Activated B cell treated with CpG ODN at 0.5 μM for 24 hours (primary cell): ENCODE data around the gene NUCKS1. TPM values are rescaled to one million over a fixed set of nuclear protein-coding genes. Genes with fewer than 3 reads are reported as not detected.

Source experiments
- ATAC-seq: fragments of 200-7000 bp; cut with Tn5 transposase; one replicate; pipeline ENCODE4 v1.10.0; 2021; ENCODE audit warnings: low read depth, mild to moderate bottlenecking, moderate library complexity
- CTCF ChIA-PET: fragments of 350-600 bp; sonication (Branson Sonifier 250); formaldehyde crosslinking; loops from one replicate; lab custom pipeline; 2021; ENCODE audit warnings: antibody characterized with exemption; lab: Charles Lee
- POLR2A ChIA-PET: fragments of 350-600 bp; sonication (Branson Sonifier 250); formaldehyde crosslinking; loops from one replicate; lab custom pipeline; 2021; ENCODE audit warnings: antibody characterized with exemption; lab: Charles Lee
- DNase-seq: peaks from one replicate; pipeline ENCODE4 v3.0.0; 2022
- H3K27ac Mint-ChIP-seq: one replicate; pipeline ENCODE4 v1.8.0; 2020; ENCODE audit warnings: mixed read lengths
- H3K27me3 Mint-ChIP-seq: one replicate; pipeline ENCODE4 v1.8.0; 2021; ENCODE audit warnings: mixed read lengths
- H3K36me3 Mint-ChIP-seq: one replicate; pipeline ENCODE4 v1.8.0; 2021; ENCODE audit warnings: low read depth, mixed read lengths
- H3K4me1 Mint-ChIP-seq: one replicate; pipeline ENCODE4 v1.8.0; 2021; ENCODE audit warnings: mixed read lengths
- H3K4me3 Mint-ChIP-seq: one replicate; pipeline ENCODE4 v1.8.0; 2020; ENCODE audit warnings: mild to moderate bottlenecking, mixed read lengths
- H3K9me3 Mint-ChIP-seq: one replicate; pipeline ENCODE4 v1.8.0; 2020; ENCODE audit warnings: mixed read lengths
- intact Hi-C: fragments of 100-400 bp; cut with micrococcal nuclease; formaldehyde crosslinking; loops from one replicate; pipeline ENCODE4 v1.15.1; 2024
- total RNA-seq: library from RNA; stranded (reverse); gene quantifications from 2 replicates; pipeline ENCODE4 v1.2.3, GENCODE V29; 2022
- TF ChIP-seq, protein P1 (sequence below): fragments of 200-600 bp; IDR thresholded peaks from one replicate; pipeline ENCODE4 v1.8.0; 2022; ENCODE audit warnings: antibody characterized with exemption, mild to moderate bottlenecking

NUCKS1 gene
- total RNA-seq, 1 donor from 2014 or later: 113 TPM

DNA sequence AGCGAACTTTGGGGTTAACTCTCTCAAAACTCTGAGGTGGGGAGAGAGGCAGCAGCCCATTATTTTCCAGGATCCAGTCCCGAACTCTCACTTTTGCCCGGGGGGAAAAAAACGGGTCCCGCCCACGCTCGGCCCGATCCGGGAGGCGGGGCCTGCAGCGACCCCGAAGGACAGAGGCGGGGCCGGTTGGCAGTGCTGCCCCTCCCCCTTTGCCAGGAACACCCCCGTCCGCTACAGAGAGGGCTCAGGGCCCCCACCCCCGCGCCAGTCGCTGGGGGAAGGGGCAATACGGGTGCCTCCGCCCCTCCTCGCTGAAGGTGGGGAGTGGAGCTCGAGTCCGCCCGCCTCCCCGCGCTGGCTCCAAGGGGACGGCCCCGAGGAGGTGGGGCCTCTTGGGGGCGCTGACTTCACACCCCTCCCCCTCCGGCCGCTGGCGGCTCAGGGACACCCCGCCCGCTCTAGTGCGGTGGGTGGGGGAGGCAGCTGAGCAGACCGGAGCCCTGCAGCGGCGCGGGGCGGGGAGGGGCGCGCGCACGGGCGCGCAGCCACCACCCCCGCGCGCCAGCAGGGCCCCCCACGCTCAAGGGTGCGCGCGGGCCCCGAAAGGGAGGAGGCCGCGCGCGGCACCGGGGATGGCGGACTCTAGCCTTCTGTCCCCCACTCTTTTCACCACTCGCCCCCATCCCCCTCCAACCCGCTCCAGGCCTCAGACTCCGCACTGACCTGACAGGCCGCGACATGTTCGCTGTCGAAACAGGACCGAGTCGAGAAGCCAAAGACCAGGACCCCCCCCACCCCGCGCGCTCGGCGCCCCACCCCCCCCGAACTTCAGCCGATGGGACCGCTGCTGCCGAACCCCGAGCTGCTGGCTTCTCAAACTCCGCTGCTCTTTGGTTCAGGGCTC, 496 bp downstream of the NUCKS1 start:
- intact Hi-C loops: loop anchor here (1.0 to 10.0 kb wide), 10 partner anchors 26 to 1237 kb away; partner anchors contain the start of genes DSTYK, ELK4, PM20D1 and RAB29
- peak; percentile 80 for ATAC-seq
- Mint-ChIP-seq H3K4me1 (peaks cover 47% of the 10 kb centered on the region), H3K27ac (peak overlapping the region; percentile 98), H3K9me3 (no peaks in the 10 kb centered on the region), H3K4me3 (peak overlapping the region; percentile 96), H3K36me3 (peaks cover 36% of the 10 kb centered on the region), H3K27me3 (no peaks in the 10 kb centered on the region)
- ChIA-PET CTCF (interaction anchor here (1.2 to 1.6 kb wide), 3 partner anchors 10 to 38 kb away, joined by 4 to 5 read pairs (median 4); partner anchors contain the start of gene RAB29), POLR2A (interaction anchor here (0.6 to 4.7 kb wide), 24 partner anchors 10 to 923 kb away, joined by 3 to 162 read pairs (median 6); partner anchors contain the start of genes ELK4, PM20D1 and RAB29)
- TF ChIP-seq, protein P1, sequence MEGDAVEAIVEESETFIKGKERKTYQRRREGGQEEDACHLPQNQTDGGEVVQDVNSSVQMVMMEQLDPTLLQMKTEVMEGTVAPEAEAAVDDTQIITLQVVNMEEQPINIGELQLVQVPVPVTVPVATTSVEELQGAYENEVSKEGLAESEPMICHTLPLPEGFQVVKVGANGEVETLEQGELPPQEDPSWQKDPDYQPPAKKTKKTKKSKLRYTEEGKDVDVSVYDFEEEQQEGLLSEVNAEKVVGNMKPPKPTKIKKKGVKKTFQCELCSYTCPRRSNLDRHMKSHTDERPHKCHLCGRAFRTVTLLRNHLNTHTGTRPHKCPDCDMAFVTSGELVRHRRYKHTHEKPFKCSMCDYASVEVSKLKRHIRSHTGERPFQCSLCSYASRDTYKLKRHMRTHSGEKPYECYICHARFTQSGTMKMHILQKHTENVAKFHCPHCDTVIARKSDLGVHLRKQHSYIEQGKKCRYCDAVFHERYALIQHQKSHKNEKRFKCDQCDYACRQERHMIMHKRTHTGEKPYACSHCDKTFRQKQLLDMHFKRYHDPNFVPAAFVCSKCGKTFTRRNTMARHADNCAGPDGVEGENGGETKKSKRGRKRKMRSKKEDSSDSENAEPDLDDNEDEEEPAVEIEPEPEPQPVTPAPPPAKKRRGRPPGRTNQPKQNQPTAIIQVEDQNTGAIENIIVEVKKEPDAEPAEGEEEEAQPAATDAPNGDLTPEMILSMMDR: no peak
- DNase-seq: peak; percentile 93

DNA sequence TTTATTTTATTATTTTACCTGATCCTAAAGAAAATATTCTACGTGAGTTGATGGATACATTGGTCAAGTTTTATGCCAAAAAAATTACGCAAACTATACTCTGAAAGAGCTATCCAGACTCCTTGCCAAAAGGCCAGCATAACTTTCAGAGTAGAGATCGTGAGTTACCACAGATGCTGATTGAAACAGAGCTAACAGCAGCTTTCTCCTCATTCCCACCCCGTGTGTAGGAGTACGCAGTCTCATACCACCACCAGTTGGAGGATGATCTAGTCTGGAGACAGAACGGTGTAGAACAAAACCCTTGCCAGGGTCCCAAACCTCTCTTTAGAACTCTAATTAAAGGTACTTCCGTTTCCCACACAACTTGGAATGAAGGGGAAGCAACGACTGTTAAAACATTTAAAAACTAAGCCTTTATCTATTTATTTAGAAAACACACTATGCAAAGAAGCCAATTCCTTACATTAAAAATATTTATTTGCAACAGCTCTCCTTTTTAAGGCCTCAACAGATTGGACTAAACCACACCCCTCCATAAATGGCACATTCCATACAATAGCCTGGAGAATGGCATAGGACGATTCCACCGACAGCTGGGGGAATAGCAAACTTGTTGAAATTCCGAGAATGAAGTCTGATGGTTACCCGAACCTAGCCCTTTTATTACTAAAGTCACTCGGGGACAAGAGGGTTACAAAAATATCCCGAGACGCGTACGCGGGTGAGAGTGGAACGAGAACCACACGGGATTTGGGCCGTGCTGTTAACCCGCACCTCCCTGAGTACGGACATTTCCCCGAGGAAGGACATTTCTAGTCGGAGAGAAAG, 1.4 kb downstream of the NUCKS1 start:
- Mint-ChIP-seq H3K9me3 (no peaks in the 10 kb centered on the region), H3K27me3 (no peaks in the 10 kb centered on the region), H3K27ac (peak overlapping the region; percentile 91), H3K4me1 (peaks cover 53% of the 10 kb centered on the region), H3K4me3 (peak overlapping the region; percentile 96), H3K36me3 (peaks cover 36% of the 10 kb centered on the region)
- ATAC-seq (peak; percentile 4), DNase-seq (no peak)
- intact Hi-C loops: loop anchor here (1.0 to 10.0 kb wide), 8 partner anchors 36 to 1236 kb away; partner anchors contain the start of genes DSTYK, ELK4, PM20D1 and RBBP5
- POLR2A ChIA-PET: interaction anchor here (0.5 to 4.7 kb wide), 22 partner anchors 11 to 463 kb away, joined by 3 to 162 read pairs (median 6); partner anchors contain the start of genes ELK4, PM20D1, RAB29 and SLC45A3
- CTCF ChIA-PET: interaction anchor here (1.2 to 1.6 kb wide), 3 partner anchors 9 to 37 kb away, joined by 4 to 5 read pairs (median 4); partner anchors contain the start of gene RAB29
- TF ChIP-seq, protein P1: no peak

DNA sequence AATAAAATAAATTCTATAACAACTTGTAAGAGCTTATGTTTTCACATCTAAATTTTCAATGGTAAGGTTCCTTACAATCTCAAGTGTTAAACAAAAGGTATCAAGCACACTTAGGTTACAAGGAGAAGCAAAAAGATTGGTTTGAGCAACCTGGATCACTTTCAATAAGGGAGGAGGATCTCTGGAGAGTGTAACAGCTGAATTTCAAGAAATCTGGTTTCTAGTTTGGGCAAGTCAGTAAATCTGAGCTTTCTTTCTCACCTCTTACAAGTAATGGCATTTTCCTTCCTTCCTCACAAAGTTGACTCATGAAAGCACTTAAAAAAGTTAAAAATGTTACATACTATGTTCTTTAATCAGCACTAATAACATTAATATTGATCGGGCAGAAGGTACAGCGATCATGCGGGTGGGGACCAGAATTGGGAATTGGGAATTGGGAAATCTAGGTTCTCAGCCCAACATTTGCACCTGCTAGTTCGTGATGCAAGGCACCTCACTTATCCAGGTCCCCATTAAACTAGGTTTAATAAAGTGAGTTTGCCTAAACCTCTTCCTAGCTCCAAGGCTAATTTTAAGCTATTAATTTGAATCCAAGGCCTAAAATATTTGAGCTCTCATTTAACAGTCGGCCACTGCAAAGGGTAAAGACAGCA, 3.1 kb downstream of the NUCKS1 start:
- ATAC-seq: no peak
- Mint-ChIP-seq H3K27ac (peak overlapping the region; percentile 53), H3K4me3 (no peak overlapping the region), H3K36me3 (peaks cover 36% of the 10 kb centered on the region), H3K27me3 (no peaks in the 10 kb centered on the region), H3K4me1 (peaks cover 68% of the 10 kb centered on the region), H3K9me3 (no peaks in the 10 kb centered on the region)
- TF ChIP-seq, protein P1: no peak
- intact Hi-C loops: loop anchor here (5.0 to 10.0 kb wide), 4 partner anchors 35 to 1235 kb away; partner anchors contain the start of genes DSTYK and RBBP5
- ChIA-PET CTCF (interaction anchor here (1.0 to 1.6 kb wide), 4 partner anchors 34 to 393 kb away, joined by 3 to 4 read pairs (median 4); no protein-coding TSS in a partner anchor), POLR2A (interaction anchor here (0.6 to 1.6 kb wide), 6 partner anchors 22 to 446 kb away, joined by 3 to 7 read pairs (median 4); partner anchors contain the start of gene RAB29)
- DNase-seq: no peak

DNA sequence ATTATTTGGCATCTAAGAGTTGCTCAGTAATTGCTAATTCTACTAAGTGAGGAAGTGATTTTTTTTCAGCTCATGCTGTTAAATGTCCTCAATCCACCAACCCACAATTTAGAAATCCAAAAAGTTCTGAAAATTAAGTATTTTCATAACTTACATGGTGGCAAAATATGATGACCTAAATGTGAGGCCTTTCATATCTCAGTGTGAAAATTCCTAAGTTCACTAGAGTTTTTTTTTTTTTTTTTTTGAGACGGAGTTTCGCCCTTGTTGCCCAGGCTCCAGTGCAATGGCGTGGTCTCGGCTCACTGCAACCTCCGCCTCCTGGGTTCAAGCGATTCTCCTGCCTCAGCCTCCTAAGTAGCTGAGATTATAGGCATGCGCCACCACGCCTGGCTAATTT, 5.6 kb downstream of the NUCKS1 start:
- POLR2A ChIA-PET: interaction anchor here (0.7 kb wide), 1 partner anchor 61 kb away, joined by 7 read pairs; no protein-coding TSS in a partner anchor
- H3K36me3 Mint-ChIP-seq: peaks cover 37% of the 10 kb centered on the region
- H3K9me3 Mint-ChIP-seq: no peaks in the 10 kb centered on the region
- no peak for DNase-seq
- intact Hi-C loops: loop anchor here (10.0 kb wide), 1 partner anchor 620 kb away; the partner anchor contains the start of gene RBBP5
- peaks cover 64% of the 10 kb centered on the region for H3K4me1 Mint-ChIP-seq
- no peak overlapping the region for H3K27ac Mint-ChIP-seq
- CTCF ChIA-PET: no interaction called here
- no peaks in the 10 kb centered on the region for H3K27me3 Mint-ChIP-seq
- TF ChIP-seq, protein P1: no peak
- H3K4me3 Mint-ChIP-seq: no peak overlapping the region
- no peak for ATAC-seq
